K562 (cell line): Measurements from ENCODE around the gene ACOT13. TPM values are rescaled to one million over a fixed set of nuclear protein-coding genes. Genes with fewer than 3 reads are reported as not detected.

Experiments used
- ATAC-seq: fragments of 200-7000 bp; cut with Tn5 transposase; 3 replicates; pipeline ENCODE4 v1.9.1; 2020; ENCODE audit warnings: moderate library complexity
- BruUV-seq: library from RNA; stranded (reverse); fragments of 400-500 nt; replicated peaks from 2 replicates; lab custom pipeline; 2021; lab: Mats Ljungman, UMichigan
- CTCF ChIA-PET: fragments of 300-600 bp; formaldehyde crosslinking; extraction: SDS; loops from one replicate; lab custom pipeline; 2021; ENCODE audit warnings: low intra/inter-chr PET ratio; lab: Yijun Ruan, JAX
- POLR2A ChIA-PET: fragments of 300-600, 350-650 bp; sonication (Branson Sonifier 250); formaldehyde crosslinking; extraction: SDS; loops from one replicate; lab custom pipeline; 2021; ENCODE audit warnings: antibody characterized with exemption, inconsistent platforms; lab: Yijun Ruan, JAX
- DNase-seq, 4 experiments: peaks; one replicate each; pipeline versions ENCODE4 v3.0.0 to v3.0.0-alpha.2; 2011 to 2018; ENCODE audit warnings: low spot score in 3 of 4, mixed read lengths in 3 of 4; ENCODE audit errors: extremely low read depth in 1 of 4
- FAIRE-seq: peaks from 2 replicates; lab custom pipeline; 2011; peaks lifted over from hg19 to GRCh38; lab: Jason Lieb, UNC
- H2AFZ ChIP-seq: 2 replicates; pipeline ENCODE4 v1.6.0; 2011; ENCODE audit warnings: low read depth, low read length, control low read depth, inconsistent platforms
- H3K27ac ChIP-seq: fragments of 200-600 bp; 3 replicates; pipeline ENCODE4 v1.8.0; 2011; ENCODE audit warnings: low read depth, mild to moderate bottlenecking, control low read depth, inconsistent platforms, low read length, moderate library complexity, mixed read lengths; ENCODE audit errors: extremely low read depth
- H3K27me3 ChIP-seq, 2 experiments: fragments of 300-600 bp in 1 of 2; 2 replicates in 1 of 2; 3 replicates in 1 of 2; pipeline versions ENCODE4 v1.6.0 to v1.8.0; 2011; ENCODE audit warnings: inconsistent platforms in 2 of 2, low read length in 2 of 2, mild to moderate bottlenecking in 1 of 2, mixed read lengths in 1 of 2, moderate library complexity in 1 of 2; ENCODE audit not compliant: control insufficient read depth in 2 of 2, insufficient read depth in 2 of 2
- H3K36me3 ChIP-seq: fragments of 300-600 bp; 3 replicates; pipeline ENCODE4 v1.8.0; 2011; ENCODE audit warnings: mild to moderate bottlenecking, low read length, inconsistent platforms; ENCODE audit not compliant: control insufficient read depth, insufficient read depth
- H3K4me1 ChIP-seq, 2 experiments: fragments of 200-600 bp in 1 of 2; replicated peaks in 1 of 2; 2 replicates in 1 of 2; 3 replicates in 1 of 2; pipeline versions ENCODE4 v1.5.1 to v1.8.0; 2011; ENCODE audit warnings: inconsistent platforms in 2 of 2, low read length in 2 of 2, mild to moderate bottlenecking in 1 of 2, mixed read lengths in 1 of 2, moderate library complexity in 1 of 2; ENCODE audit not compliant: control insufficient read depth in 2 of 2, insufficient read depth in 2 of 2
- H3K4me2 ChIP-seq: 2 replicates; pipeline ENCODE4 v1.6.1; 2011; ENCODE audit warnings: low read length, control low read depth, inconsistent platforms, mixed read lengths; ENCODE audit not compliant: insufficient read depth
- H3K4me3 ChIP-seq: fragments of 200-600 bp; sonication (generic), shearing (Covaris generic); 2 replicates; pipeline ENCODE4 v1.5.1; 2016; ENCODE audit warnings: control low read depth, inconsistent platforms
- H3K79me2 ChIP-seq: fragments of 200-600 bp; 3 replicates; pipeline ENCODE4 v1.8.0; 2011; ENCODE audit warnings: low read length, inconsistent platforms; ENCODE audit not compliant: control insufficient read depth, insufficient read depth
- H3K9ac ChIP-seq, 2 experiments: 2 replicates each; pipeline versions ENCODE4 v1.6.0 to v1.6.1; 2011; ENCODE audit warnings: low read depth in 2 of 2, low read length in 2 of 2, control low read depth in 1 of 2, inconsistent platforms in 1 of 2, mild to moderate bottlenecking in 1 of 2, mixed read lengths in 1 of 2; ENCODE audit not compliant: insufficient read depth in 1 of 2
- H3K9me1 ChIP-seq: one replicate; pipeline ENCODE4 v1.6.0; 2011; ENCODE audit warnings: inconsistent platforms, mild to moderate bottlenecking, low read length, moderate library complexity; ENCODE audit not compliant: control insufficient read depth, insufficient read depth
- H3K9me3 ChIP-seq: replicated peaks from 2 replicates; pipeline ENCODE4 v1.5.1; 2011; ENCODE audit warnings: low read depth, low read length, inconsistent platforms; ENCODE audit not compliant: control insufficient read depth, insufficient read depth
- H4K20me1 ChIP-seq: replicated peaks from 2 replicates; pipeline ENCODE4 v1.6.1; 2011; ENCODE audit warnings: low read length, inconsistent platforms, mixed read lengths; ENCODE audit not compliant: control insufficient read depth, insufficient read depth
- ARNT ChIP-seq, 2 experiments: fragments of 450-650 bp; IDR thresholded peaks; 2 replicates each; pipeline ENCODE4 v1.6.1; 2016; ENCODE audit warnings: mild to moderate bottlenecking in 1 of 2
- BACH1 ChIP-seq: fragments of 200-800 bp; sonication (Bioruptor generic); IDR thresholded peaks from 2 replicates; pipeline ENCODE4 v1.6.1; 2016; ENCODE audit warnings: missing genetic modification characterization, missing compliant biosample characterization
- BHLHE40 ChIP-seq: IDR thresholded peaks from 2 replicates; pipeline ENCODE4 v1.6.1; 2011; ENCODE audit warnings: low read length, improper control_type of control experiment
- CEBPB ChIP-seq: fragments of 450-650 bp; IDR thresholded peaks from 2 replicates; pipeline ENCODE4 v1.6.1; 2016; ENCODE audit warnings: missing genetic modification characterization, missing compliant biosample characterization
- DPF2 ChIP-seq: fragments of 450-650 bp; IDR thresholded peaks from 2 replicates; pipeline ENCODE4 v1.6.1; 2016
- PTRF ChIP-seq: fragments of 450-650 bp; IDR thresholded peaks from 2 replicates; pipeline ENCODE4 v1.6.1; 2016; ENCODE audit warnings: mild to moderate bottlenecking, missing genetic modification characterization, missing compliant biosample characterization
- ZNF263 ChIP-seq: sonication (generic); formaldehyde crosslinking; IDR thresholded peaks from 2 replicates; pipeline ENCODE4 v1.8.0; 2022; ENCODE audit warnings: mild to moderate bottlenecking, missing genetic modification reagents, borderline replicate concordance
- ZNF592 ChIP-seq: fragments of 450-650 bp; IDR thresholded peaks from 2 replicates; pipeline ENCODE4 v1.6.1; 2017; ENCODE audit warnings: antibody characterized with exemption, mild to moderate bottlenecking
- ZNF655 ChIP-seq: fragments of 250-450 bp; sonication (Bioruptor Pico); IDR thresholded peaks from 2 replicates; pipeline ENCODE4 v1.5.0; 2021
- WGBS: fragments of 100-300 bp; shearing (Covaris generic); methylation state at CpG from one replicate; pipeline ENCODE4 v1.1.6; 2016; ENCODE audit warnings: low coverage, mixed read lengths; ENCODE audit not compliant: insufficient coverage; ENCODE audit errors: missing lambda C conversion rate; 5-methylcytosine and 5-hydroxymethylcytosine counted together
- in situ Hi-C: fragments of 300-500 bp; cut with MboI; formaldehyde crosslinking; loops from 4 replicates; pipeline ENCODE4 v1.15.0; 2018; ENCODE audit warnings: inconsistent platforms, mixed read lengths
- intact Hi-C: fragments of 100-400 bp; cut with micrococcal nuclease; formaldehyde crosslinking; loops from 2 replicates; pipeline ENCODE4 v1.14.2; 2022
- polyA plus RNA-seq, 8 experiments: library from polyadenylated mRNA; depleted of rRNA in 4 of 8; stranded (reverse) in 5 of 8; unstranded in 3 of 8; fragments of >200 nt; fragmentation: Nextera tagmentation in 2 of 8; fragmentation: Illumina TruSeq in 1 of 8; extraction: Ambion mirVana in 2 of 8; extraction: Trizol in 1 of 8; gene quantifications; 2 replicates each; pipeline versions ENCODE4 v1.2.1 to v1.2.3, GENCODE V29; 2011 to 2014; ENCODE audit warnings: inconsistent platforms in 1 of 8, missing spikeins in 1 of 8
- total RNA-seq, 7 experiments: library from RNA; depleted of rRNA in 6 of 7; stranded (reverse); fragments of >200 nt in 6 of 7; fragmentation: Illumina TruSeq in 2 of 7; extraction: Trizol in 2 of 7; gene quantifications; 2 replicates each; pipeline versions ENCODE4 v1.2.1 to v1.2.3, GENCODE V29; 2011 to 2021; ENCODE audit warnings: low replicate concordance in 1 of 7
- TF ChIP-seq, protein P1 (sequence below), 2 experiments: fragments of 450-650 bp; IDR thresholded peaks; 2 replicates each; pipeline ENCODE4 v1.6.1; 2018; ENCODE audit warnings: mild to moderate bottlenecking in 2 of 2, low read depth in 1 of 2; ENCODE audit not compliant: partially characterized antibody in 2 of 2

Gene ACOT13
- total and polyA plus RNA-seq, 9 of the 15 experiments (the other 6 are each of a cell fraction or from before 2014, with no cell fraction given): 14.1 to 129 (median 65.7) TPM

DNA sequence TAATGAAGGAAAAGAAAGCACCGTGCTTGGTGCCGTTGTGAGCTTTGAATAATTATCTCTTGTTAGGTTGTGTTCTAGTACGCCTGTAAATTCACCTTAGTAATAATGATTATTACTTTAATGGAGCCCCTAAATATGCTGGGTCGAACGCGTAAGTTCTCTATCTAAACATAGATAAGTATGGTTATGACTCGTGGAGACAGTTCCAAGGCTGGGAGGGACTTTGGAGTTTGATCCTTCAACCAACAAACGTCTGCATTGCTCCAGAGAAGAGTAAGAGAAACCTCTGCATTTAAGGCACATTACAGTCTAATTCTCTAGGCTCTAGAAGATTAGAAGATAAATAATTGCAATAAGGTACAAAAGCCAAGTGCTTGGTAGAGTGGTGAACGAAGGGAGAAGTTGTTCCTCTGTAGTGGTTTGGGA lies 514 bp downstream of the ACOT13 start:
- CTCF ChIA-PET: interaction anchor here (0.6 kb wide), 1 partner anchor 53 kb away, joined by 3 read pairs; no protein-coding TSS in a partner anchor
- 0 out of 2 replicates have a peak, but pooled peaks have one; percentile 19 for TF ChIP-seq ZNF592
- TF ChIP-seq, protein P1, sequence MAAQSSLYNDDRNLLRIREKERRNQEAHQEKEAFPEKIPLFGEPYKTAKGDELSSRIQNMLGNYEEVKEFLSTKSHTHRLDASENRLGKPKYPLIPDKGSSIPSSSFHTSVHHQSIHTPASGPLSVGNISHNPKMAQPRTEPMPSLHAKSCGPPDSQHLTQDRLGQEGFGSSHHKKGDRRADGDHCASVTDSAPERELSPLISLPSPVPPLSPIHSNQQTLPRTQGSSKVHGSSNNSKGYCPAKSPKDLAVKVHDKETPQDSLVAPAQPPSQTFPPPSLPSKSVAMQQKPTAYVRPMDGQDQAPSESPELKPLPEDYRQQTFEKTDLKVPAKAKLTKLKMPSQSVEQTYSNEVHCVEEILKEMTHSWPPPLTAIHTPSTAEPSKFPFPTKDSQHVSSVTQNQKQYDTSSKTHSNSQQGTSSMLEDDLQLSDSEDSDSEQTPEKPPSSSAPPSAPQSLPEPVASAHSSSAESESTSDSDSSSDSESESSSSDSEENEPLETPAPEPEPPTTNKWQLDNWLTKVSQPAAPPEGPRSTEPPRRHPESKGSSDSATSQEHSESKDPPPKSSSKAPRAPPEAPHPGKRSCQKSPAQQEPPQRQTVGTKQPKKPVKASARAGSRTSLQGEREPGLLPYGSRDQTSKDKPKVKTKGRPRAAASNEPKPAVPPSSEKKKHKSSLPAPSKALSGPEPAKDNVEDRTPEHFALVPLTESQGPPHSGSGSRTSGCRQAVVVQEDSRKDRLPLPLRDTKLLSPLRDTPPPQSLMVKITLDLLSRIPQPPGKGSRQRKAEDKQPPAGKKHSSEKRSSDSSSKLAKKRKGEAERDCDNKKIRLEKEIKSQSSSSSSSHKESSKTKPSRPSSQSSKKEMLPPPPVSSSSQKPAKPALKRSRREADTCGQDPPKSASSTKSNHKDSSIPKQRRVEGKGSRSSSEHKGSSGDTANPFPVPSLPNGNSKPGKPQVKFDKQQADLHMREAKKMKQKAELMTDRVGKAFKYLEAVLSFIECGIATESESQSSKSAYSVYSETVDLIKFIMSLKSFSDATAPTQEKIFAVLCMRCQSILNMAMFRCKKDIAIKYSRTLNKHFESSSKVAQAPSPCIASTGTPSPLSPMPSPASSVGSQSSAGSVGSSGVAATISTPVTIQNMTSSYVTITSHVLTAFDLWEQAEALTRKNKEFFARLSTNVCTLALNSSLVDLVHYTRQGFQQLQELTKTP (IDR thresholded peaks at IDR 0.05; ENCODE audit: low read depth in 1 of 2, partially characterized antibody in 2 of 2): peak in 1 of 2 experiments; percentile 60
- 0 out of 2 replicates have a peak, but pooled peaks have one; percentile 3 for TF ChIP-seq ZNF263 (CRISPR knock-in tag)
- TF ChIP-seq CEBPB (tag): peak; percentile 6; the same call in 1 of the 2 replicates
- 0 out of 2 replicates have a peak, but pooled peaks have one; percentile 18 for TF ChIP-seq ZNF655 (CRISPR knock-in tag)
- TF ChIP-seq BHLHE40: no peak
- peak; percentile 9; the same call in 1 of the 2 replicates for TF ChIP-seq DPF2
- no peak for TF ChIP-seq PTRF (tag)
- 0 out of 4 replicates have a peak, but pooled peaks of 1 of the 2 experiments have one; percentile 32 for TF ChIP-seq ARNT (IDR thresholded peaks at IDR 0.05)
- TF ChIP-seq BACH1 (tag): peak; percentile 56; the same call in 1 of the 2 replicates

More for the DNA sequence above, 514 bp downstream of the ACOT13 start:
- WGBS: 2% methylated on average over 9 of the region's 9 CpGs
- DNase-seq: peak in 2 of 4 experiments; percentile 24 to 51
- intact Hi-C loops: loop anchor here (2.0 kb wide), 2 partner anchors 51 to 85 kb away; partner anchors contain the start of gene C6orf62
- H3K27me3 ChIP-seq: no peaks in the 10 kb centered on the region
- in situ Hi-C loops: no loop called here
- H3K27ac ChIP-seq: peak overlapping the region; percentile 91
- BruUV-seq: TSS peak; percentile 85
- H3K9me1 ChIP-seq: no peaks in the 10 kb centered on the region
- H3K4me1 ChIP-seq: peaks cover 8 to 12% of the 10 kb centered on the region in 2 experiments; a peak in 4 of 5 replicates
- FAIRE-seq: no peak
- peak overlapping the region; percentile 63 for H3K4me3 ChIP-seq
- ATAC-seq: no peak
- H2AFZ ChIP-seq: peak overlapping the region; percentile 87
- H3K79me2 ChIP-seq: peaks cover 60% of the 10 kb centered on the region
- peak overlapping the region; percentile 88 to 96 for H3K9ac ChIP-seq
- no peaks in the 10 kb centered on the region for H4K20me1 ChIP-seq
- 0 out of 2 replicates have a peak, but pooled peaks cover 3% of the 10 kb centered on the region for H3K9me3 ChIP-seq
- H3K36me3 ChIP-seq: peaks cover 34% of the 10 kb centered on the region
- POLR2A ChIA-PET: interaction anchor here (0.5 to 2.8 kb wide), 14 partner anchors 8 to 424 kb away, joined by 3 to 22 read pairs (median 4); partner anchors contain the start of genes C6orf62 and KIAA0319
- H3K4me2 ChIP-seq: peak overlapping the region; percentile 87
